GM23338 (cell line): ENCODE results near the gene USP27X. TPM values are rescaled to one million over a fixed set of nuclear protein-coding genes. Genes with fewer than 3 reads are reported as not detected.

Source experiments
- ATAC-seq: fragments of 200-7000 bp; cut with Tn5 transposase; 3 replicates; pipeline ENCODE4 v1.9.1; 2020
- DNase-seq: peaks from one replicate; pipeline ENCODE4 v3.0.0-alpha.2; 2015; ENCODE audit warnings: low spot score
- H2AFZ ChIP-seq: fragments of 200-600 bp; sonication (generic); 2 replicates; pipeline ENCODE4 v1.8.0; 2016; ENCODE audit warnings: antibody characterized with exemption, mild to moderate bottlenecking, moderate library complexity
- H3F3A ChIP-seq: fragments of 200-600 bp; sonication (generic); replicated peaks from 2 replicates; pipeline ENCODE4 v1.8.0; 2017; ENCODE audit warnings: antibody characterized with exemption, mixed run types, low read depth
- H3K27ac ChIP-seq: fragments of 200-600 bp; sonication (generic); 2 replicates; pipeline ENCODE4 v1.6.1; 2016; ENCODE audit warnings: low read depth
- H3K27me3 ChIP-seq: fragments of 200-600 bp; sonication (generic); 2 replicates; pipeline ENCODE4 v1.8.0; 2016; ENCODE audit warnings: mild to moderate bottlenecking, mixed run types, moderate library complexity; ENCODE audit not compliant: insufficient read depth
- H3K36me3 ChIP-seq: fragments of 200-600 bp; sonication (generic); 2 replicates; pipeline ENCODE4 v1.8.0; 2016; ENCODE audit warnings: mild to moderate bottlenecking; ENCODE audit not compliant: insufficient read depth
- H3K4me1 ChIP-seq: fragments of 200-600 bp; sonication (generic); 2 replicates; pipeline ENCODE4 v1.8.0; 2016; ENCODE audit warnings: mild to moderate bottlenecking, moderate library complexity; ENCODE audit not compliant: insufficient read depth
- H3K4me2 ChIP-seq: fragments of 200-600 bp; sonication (generic); 2 replicates; pipeline ENCODE4 v1.7.1; 2017; ENCODE audit warnings: mixed run types
- H3K4me3 ChIP-seq: fragments of 200-600 bp; sonication (generic); 2 replicates; pipeline ENCODE4 v1.6.1; 2016; ENCODE audit warnings: mixed run types
- H3K79me2 ChIP-seq: fragments of 200-600 bp; sonication (generic); replicated peaks from 2 replicates; pipeline ENCODE4 v1.8.0; 2017; ENCODE audit warnings: mild to moderate bottlenecking; ENCODE audit not compliant: insufficient read depth
- H3K9me2 ChIP-seq: fragments of 200-600 bp; sonication (generic); 2 replicates; pipeline ENCODE4 v1.8.0; 2017; ENCODE audit not compliant: insufficient read depth
- H4K20me1 ChIP-seq: fragments of 200-600 bp; sonication (generic); replicated peaks from 2 replicates; pipeline ENCODE4 v1.8.0; 2017; ENCODE audit warnings: mild to moderate bottlenecking; ENCODE audit not compliant: insufficient read depth
- H3K27ac Mint-ChIP-seq: 2 replicates; pipeline ENCODE4 v1.8.0; 2020; ENCODE audit warnings: inconsistent platforms, mild to moderate bottlenecking, moderate library complexity, mixed read lengths
- H3K27me3 Mint-ChIP-seq: 3 replicates; pipeline ENCODE4 v1.8.0; 2022; ENCODE audit warnings: low read depth, mild to moderate bottlenecking, moderate library complexity, mixed read lengths, inconsistent platforms; ENCODE audit not compliant: insufficient read depth, poor library complexity
- H3K36me3 Mint-ChIP-seq: 3 replicates; pipeline ENCODE4 v1.8.0; 2021; ENCODE audit warnings: low read depth, mild to moderate bottlenecking, inconsistent platforms, moderate library complexity, mixed read lengths
- H3K4me1 Mint-ChIP-seq: 3 replicates; pipeline ENCODE4 v1.8.0; 2020; ENCODE audit warnings: mild to moderate bottlenecking, inconsistent platforms, mixed read lengths
- H3K4me3 Mint-ChIP-seq: 3 replicates; pipeline ENCODE4 v1.8.0; 2021; ENCODE audit warnings: moderate library complexity, mild to moderate bottlenecking, inconsistent platforms, mixed read lengths
- H3K9me3 Mint-ChIP-seq: 3 replicates; pipeline ENCODE4 v1.8.0; 2020; ENCODE audit warnings: moderate library complexity, mild to moderate bottlenecking, inconsistent platforms, mixed read lengths
- CREB1 ChIP-seq: fragments of 250-450 bp; sonication (Bioruptor Pico); IDR thresholded peaks from 2 replicates; pipeline ENCODE4 v1.5.0; 2020; ENCODE audit warnings: low read depth, mild to moderate bottlenecking, moderate library complexity
- ETS1 ChIP-seq: IDR thresholded peaks from 2 replicates; pipeline ENCODE4 v1.6.1; 2016; ENCODE audit warnings: antibody characterized with exemption
- EZH2 ChIP-seq: fragments of 200-600 bp; sonication (generic); IDR thresholded peaks from one replicate; pipeline ENCODE4 v1.8.0; 2017; ENCODE audit warnings: antibody characterized with exemption, mild to moderate bottlenecking, low read depth; ENCODE audit not compliant: unreplicated experiment
- NANOG ChIP-seq: IDR thresholded peaks from 2 replicates; pipeline ENCODE4 v1.6.1; 2016; ENCODE audit warnings: antibody characterized with exemption, borderline replicate concordance
- POLR2AphosphoS5 ChIP-seq: IDR thresholded peaks from 2 replicates; pipeline ENCODE4 v1.6.1; 2016; ENCODE audit warnings: antibody characterized with exemption, low read depth
- ZNF331 ChIP-seq: fragments of 250-450 bp; sonication (Bioruptor Pico); IDR thresholded peaks from 2 replicates; pipeline ENCODE4 v1.5.0; 2020; ENCODE audit warnings: low read depth, mild to moderate bottlenecking, moderate library complexity
- ZNF462 ChIP-seq: fragments of 250-450 bp; sonication (Bioruptor Pico); IDR thresholded peaks from 2 replicates; pipeline ENCODE4 v1.5.0; 2020; ENCODE audit warnings: mild to moderate bottlenecking, moderate library complexity
- polyA plus RNA-seq: library from polyadenylated mRNA; unstranded; fragments of >200 nt; fragmentation: Nextera tagmentation; extraction: Ambion mirVana; gene quantifications from 2 replicates; pipeline ENCODE4 v1.2.1, GENCODE V29; 2016
- total RNA-seq: library from RNA; depleted of rRNA; stranded (reverse); fragments of >200 nt; shearing (Covaris generic); gene quantifications from 2 replicates; pipeline ENCODE4 v1.2.3, GENCODE V29; 2014

The USP27X gene
- total and polyA plus RNA-seq, 2 experiments from 2014 or later, result 1.1 to 5.0 TPM

GRCh38 chrX:49846522-49846921 lies 32.8 kb upstream of the USP27X start (continued):
- TF ChIP-seq ZNF462 (no peak), NANOG (no peak), ETS1 (no peak), EZH2 (no peak), CREB1 (CRISPR knock-in tag) (no peak), POLR2AphosphoS5 (no peak), ZNF331 (CRISPR knock-in tag) (no peak)

- Histone ChIP-seq H3K4me3 (no peak overlapping the region), H2AFZ (no peak overlapping the region), H4K20me1 (no peaks in the 10 kb centered on the region), H3K9me2 (no peaks in the 10 kb centered on the region), H3K4me2 (no peak overlapping the region), H3K36me3 (no peaks in the 10 kb centered on the region), H3K4me1 (no peaks in the 10 kb centered on the region), H3K79me2 (no peaks in the 10 kb centered on the region), H3K27me3 (no peaks in the 10 kb centered on the region), H3K27ac (no peak overlapping the region), H3F3A (no peaks in the 10 kb centered on the region)
- TF ChIP-seq NANOG, result no peak
- TF ChIP-seq POLR2AphosphoS5, result no peak
- TF ChIP-seq CREB1 (CRISPR knock-in tag), result no peak
- H3K9me3 Mint-ChIP-seq, result no peaks in the 10 kb centered on the region
- H3K4me3 Mint-ChIP-seq, result no peak overlapping the region
- ATAC-seq (no peak), DNase-seq (no peak)
- H3K27me3 Mint-ChIP-seq, result peaks cover 5% of the 10 kb centered on the region
- H3K36me3 Mint-ChIP-seq, result no peaks in the 10 kb centered on the region
- no peak overlapping the region for H3K27ac Mint-ChIP-seq
- no peaks in the 10 kb centered on the region for H3K4me1 Mint-ChIP-seq
Observed at GRCh38 chrX:49848275-49848674, 31.0 kb upstream of the USP27X start.
